GM19397 (cell line): ENCODE results near the gene SERPINB1.

Source experiments
- ATAC-seq: cut with Tn5 transposase; IDR thresholded peaks from one replicate; pipeline ENCODE4 v1.9.1; 2021; ENCODE audit warnings: mild to moderate bottlenecking, moderate library complexity; ENCODE audit not compliant: unreplicated experiment

SERPINB1 gene

DNA sequence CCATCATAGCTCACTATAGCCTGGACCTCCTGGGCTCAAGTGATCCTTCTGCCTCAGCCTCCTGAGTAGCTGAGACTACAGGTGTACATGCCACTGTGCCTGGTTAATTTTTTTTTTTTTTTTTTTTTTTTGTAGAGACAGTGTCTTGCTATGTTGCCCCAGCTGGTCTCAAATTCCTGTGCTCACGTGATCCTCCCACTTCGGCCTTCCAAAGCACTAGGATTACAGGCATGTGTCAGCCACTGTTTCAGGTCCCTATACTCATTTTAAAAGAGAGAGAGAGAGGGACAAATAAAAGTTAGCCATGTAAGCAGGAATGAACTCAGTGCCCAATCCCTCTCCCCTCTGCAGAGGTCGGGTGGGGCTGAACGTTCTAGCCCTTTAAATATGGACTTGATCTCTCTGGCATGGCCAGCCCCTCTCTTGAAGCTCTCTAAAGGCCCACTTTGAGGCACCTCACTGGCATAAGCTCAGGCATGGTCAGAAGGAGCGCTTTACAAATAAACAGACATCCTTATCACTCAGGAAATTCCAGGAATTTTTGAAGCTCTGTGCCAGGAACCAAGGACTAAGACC lies 9.0 kb upstream of the SERPINB1 start:
- ATAC-seq, result no peak

DNA sequence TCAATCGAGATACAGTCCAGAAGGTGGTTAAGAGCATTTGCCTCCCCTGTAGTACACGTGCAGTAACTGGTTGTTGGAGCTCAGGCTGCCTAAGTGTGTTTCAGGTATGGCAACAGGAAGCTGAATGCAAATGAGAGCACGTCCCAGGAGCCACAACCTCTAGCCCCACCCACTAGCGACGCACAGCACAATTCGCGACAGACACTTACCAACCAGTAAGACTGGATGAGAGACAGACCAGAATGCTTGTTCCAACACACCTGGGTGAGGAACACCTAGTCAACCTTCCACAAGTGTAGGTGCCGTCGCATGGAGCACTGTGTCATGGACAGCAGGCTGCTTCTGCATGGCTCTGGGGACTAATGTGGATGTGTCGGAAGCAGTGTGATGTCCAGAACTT lies 7.2 kb upstream of the SERPINB1 start:
- no peak for ATAC-seq

DNA sequence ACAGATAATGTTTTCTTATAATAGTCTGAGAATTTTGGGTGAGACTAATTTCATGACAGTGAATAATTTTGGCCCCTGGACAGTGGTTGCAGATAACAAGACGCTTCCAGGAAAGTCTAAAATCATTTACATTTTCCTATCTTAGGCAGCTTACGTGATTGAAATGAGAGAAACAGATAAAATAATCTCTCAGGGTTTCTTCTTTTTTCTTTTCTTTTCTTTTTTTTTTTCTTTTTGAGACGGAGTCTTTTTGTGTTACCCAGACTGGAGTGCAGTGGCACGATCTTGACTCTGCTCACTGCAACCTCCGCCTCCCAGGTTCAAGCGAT lies 4.2 kb upstream of the SERPINB1 start:
- no peak for ATAC-seq

DNA sequence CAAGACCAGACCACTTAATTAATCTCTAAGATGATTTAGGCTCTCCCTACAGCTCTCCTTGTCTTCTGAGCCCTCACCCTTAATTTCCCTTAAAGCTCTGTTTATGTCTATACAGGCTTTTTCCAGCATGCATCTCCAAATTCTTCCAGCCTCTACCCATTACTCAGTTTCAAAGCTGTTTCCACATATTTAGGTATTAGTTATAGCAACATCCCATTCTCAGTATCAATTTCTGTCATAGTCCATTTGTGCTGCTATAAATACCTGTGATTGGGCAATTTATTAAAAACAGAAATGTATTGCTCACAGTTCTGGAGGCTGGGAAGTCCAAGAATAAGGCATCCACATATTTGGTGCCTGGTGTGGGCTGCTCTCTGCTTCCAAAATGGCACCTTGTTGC lies 2.3 kb upstream of the SERPINB1 start:
- no peak for ATAC-seq

DNA sequence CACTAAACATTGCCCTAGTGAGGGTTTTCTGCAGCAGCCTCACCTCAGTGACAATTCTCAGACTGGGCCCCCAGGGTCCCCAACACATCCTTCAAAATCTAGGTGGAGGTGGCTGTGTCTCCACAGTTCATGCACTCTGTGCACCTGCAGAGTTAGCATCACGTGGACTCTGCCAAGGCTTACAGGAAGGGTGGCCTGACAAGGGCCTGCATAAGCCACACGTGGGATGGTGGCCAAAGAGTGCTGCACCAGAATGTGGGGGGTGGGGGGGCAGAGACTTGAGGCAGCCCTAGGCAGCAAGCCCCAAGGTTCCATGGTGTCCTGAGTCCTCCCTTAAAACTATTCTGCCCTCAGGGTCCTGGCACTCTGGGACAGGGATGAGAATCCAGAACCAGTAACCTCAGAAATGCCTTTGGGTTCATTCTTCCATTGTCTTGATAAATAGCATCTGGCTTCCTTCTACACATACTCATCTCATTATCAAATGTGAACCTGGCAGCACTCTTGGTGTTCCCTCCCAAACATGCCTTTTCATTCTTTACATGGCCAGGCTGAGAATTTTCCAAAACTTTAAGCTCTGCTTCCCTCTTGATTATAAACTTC lies 1.6 kb upstream of the SERPINB1 start:
- ATAC-seq, result no peak

DNA sequence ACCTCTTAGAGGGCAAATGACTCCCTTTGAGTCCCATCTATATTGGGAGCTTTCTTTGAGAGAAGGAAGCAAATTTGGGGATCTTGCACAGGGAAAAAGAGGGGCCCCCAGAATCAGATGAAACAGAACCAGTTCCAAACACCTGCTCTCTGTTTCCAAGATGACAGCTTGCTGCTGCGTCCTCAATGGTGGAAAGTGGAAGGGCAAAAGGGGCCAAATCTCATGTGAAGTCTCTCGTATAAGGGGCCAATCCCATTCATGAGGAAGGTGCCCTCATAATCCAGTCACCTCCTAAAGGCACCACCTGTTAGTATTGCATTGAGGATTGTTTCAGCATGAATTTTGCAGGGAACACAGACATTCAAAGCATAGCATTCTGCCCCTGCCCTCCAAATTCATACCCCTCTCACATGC lies 483 bp upstream of the SERPINB1 start:
- ATAC-seq, result no peak

DNA sequence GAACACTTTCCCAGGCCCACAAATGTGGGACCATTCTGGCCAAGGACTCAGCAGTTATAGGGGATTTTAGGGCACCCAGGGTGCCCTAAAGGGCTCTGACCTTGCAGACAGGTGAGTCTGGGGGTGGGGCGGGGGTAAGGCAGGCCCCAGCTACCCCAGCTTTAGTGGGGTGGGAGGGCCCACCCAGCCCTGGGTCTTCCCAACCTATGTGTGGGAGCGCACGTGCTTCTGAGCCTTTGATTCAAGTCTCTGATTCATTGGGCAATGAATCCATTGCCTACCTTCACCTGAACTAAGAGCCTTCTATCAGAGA lies 958 bp downstream of the SERPINB1 start:
- no peak for ATAC-seq

DNA sequence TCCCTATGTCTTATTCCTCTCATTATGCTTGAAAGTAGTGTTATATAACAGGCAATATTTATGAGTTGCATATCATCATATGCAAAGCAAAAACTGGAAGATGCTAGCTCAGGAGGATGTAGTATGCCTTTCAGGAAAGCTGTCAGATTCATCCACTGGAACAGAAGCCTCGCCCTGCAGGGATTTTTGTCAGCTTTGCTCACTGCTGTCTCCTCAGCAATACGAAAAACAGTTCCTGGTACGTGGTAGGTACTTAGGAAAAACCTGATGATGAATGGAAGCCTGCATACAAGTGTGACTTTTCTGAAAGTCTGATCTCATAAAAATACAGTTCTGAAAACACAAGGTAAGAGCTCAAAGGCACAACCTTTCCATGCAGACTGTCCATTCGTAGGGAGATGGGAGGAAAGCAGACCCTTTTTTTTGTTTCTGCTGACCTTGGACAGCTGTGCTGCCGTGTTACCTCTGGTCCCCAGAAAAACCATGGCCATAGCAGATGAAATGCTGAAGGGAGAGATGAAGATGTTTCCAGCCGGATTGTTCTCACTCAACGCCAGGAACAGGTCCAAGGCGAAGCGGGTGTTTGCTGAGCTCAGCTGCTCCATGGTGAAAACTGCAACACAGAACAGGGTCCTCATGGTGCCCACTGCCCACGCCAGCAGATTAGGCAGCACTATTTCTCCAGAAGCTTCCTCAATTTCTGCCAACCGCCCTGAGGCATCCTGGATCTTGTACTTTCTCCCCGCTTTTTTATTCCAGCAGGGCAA lies 1.5 kb downstream of the SERPINB1 start:
- no peak for ATAC-seq

DNA sequence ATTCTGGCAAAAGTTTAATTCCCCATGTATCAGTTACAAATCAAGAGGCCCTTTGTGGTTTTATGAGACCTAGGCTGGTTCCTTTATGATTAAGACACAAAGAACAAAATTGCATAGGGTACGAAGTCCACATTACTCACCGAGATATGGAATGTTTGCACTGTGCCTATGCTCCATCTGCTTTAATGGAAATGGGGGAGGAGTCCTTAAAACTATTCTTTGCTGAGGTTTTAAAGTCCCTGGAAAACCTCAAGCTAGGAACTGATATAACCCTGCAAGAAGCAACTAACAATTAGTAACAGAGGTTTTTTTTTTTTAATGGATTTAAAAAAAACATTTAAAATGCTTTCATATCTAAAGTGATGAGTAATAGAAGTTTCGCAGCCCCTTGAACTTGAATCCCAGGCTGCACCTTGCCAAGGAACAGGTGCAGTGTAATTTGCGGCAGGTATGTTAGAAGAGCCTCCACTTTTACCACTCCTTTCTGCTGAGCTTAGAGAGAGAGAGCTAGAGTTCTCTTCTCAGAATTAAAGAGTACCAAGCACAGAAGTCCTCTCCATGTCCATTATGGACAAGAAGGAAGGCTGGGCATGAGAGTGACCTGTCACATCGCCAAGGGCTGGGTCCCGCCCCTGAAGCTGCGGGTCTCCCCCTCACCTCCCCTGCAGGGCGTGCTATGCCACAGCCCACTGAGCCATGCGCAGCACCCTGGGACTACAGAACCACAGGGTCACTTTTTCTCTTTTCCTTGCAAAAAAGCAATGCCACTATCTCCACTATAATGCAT lies 2.3 kb downstream of the SERPINB1 start:
- ATAC-seq, result no peak

DNA sequence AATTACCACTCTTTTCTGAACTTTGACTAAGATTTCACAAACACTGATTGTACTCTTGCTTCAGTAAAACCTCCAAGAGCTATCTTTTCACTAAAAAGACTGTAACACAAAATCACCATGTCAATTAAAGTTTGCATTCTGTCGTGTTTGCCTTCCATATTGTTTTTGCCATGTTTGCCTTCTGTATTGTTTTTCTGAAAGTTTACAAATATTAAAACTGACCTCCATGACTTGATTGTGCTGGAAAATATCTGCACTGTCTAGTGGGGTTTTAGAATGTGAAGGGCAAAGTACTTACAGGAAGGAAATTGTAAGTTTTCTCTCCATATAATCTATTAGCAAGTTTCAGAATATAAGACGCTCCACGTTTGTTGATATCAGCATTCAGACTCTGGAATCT lies 3.4 kb downstream of the SERPINB1 start:
- ATAC-seq, result no peak

DNA sequence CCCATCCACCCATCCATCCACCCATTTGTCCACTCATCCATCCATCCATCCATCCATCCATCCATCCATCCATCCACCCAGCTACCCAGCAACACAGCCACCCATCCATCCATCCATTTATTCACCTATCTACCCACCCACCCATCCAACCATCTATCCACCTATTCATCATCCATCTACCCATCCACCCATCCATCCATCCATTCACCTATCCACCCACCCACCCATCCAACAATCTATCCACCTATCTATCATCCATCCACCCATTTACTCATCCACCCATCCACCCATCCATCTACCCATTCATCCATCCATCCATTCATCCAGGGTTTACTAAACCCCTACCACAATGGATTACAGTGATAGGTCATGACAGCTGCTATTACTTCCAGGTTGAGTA lies 7.4 kb downstream of the SERPINB1 start:
- no peak for ATAC-seq

DNA sequence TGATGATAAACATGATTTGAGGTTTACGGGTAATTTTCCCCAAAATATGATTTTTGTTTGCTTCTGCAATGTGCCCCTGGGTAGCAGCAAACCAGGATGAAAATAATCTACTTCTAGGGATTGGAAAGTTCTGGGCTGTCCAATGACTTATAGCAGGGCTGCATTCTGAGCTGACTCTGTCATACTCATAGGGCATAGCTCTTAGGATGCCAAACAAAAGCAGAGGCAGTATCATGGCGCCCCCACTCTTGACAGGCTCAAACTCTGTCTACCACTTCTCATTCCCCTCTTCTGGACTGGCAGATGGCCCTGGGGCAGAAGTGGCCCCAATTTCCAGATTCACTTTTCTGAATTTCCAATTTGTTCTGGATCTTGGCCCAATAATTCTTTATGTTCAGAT lies 10.3 kb downstream of the SERPINB1 start:
- ATAC-seq, result no peak

DNA sequence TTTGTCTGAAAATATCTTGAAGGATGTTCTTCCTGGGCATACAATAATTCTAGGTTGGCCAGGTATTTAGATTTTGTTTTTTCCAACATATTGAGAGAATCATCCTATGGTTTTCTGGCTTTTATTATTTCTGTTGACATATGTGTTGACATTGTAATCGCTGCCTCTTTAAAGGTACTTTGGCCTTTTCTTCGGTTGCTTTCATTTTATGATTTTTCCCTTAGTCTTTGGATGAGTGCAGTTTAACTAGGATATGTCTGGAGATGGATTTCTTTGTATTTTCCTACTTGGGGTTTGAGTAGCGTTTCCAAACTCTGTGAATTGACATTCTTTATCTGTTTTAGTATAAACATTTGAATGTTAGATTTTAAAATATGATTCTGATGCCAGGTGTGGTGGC lies 11.5 kb downstream of the SERPINB1 start:
- ATAC-seq, result no peak

DNA sequence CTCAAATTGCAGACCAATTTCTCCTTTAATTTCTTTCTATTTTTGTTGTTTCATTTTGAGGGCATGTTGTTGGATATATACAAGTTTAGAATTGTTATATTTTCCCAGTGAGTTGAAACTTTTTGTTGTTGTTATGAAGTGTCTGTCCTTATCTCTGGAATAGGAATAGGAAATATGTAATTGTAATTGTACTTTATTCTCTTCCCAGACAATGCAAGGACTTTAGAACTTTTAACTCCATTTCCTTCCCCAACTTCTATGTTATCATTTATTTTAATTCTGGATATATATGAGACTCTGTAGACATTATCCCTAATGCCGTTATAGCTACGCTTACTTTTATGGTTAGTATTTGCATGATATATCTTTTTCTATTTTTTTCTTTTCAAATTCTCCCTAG lies 12.4 kb downstream of the SERPINB1 start:
- no peak for ATAC-seq

DNA sequence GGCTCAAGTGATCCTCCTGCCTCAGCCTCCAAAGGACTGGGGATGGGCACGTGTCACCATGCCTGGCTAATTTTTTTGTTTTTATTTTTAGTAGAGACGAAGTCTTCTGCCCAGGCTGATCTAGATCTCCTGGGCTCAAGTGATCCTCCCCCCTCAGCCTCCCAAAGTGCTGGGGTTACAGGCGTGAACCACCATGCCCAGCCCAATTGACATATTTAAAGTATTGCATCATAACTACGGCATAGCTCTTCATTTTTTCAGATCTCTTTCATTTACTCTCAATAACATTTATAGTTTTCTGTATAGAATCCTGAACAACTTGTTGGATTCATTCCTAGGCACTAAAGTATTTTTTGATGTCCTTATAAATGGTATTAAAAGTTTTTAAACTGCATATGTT lies 13.0 kb downstream of the SERPINB1 start:
- no peak for ATAC-seq

DNA sequence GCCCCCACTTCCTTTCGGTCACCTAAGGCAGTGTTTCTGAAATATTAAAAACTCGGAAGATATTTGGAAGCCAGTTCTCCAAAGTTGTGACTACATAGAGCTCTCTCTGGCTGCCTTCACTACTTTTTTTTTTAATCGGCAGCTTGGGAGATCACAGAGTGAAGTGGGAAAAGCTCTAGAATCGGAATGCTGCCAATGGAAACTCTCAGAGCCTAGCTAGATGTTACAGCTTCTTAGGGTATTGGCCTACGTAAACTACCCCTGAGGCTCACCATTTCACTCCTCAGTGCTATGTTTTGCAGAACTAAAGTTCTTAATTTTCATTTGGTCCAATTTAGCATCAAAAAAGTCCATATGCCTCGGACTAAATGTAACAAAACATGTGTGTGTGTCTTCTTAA lies 14.5 kb downstream of the SERPINB1 start:
- ATAC-seq, result no peak

DNA sequence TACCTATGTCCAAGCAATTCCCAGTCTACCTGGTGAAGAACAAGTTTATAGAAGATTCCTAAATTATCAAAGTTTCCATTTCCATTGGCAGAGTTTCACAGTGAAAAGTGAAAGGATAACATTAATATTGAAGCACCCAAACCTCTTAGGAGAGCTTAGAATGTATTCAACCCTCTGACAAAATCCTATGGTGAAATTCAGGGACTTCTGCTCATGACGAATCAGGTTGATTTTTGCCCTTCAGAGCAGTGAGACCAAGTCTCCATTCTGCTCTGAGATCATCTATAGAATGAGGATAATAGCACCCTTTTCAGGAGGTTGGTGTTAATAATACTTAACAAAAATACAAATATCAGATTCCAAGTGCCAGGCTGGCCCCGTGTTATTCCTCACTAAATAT lies 15.5 kb downstream of the SERPINB1 start:
- ATAC-seq, result no peak

DNA sequence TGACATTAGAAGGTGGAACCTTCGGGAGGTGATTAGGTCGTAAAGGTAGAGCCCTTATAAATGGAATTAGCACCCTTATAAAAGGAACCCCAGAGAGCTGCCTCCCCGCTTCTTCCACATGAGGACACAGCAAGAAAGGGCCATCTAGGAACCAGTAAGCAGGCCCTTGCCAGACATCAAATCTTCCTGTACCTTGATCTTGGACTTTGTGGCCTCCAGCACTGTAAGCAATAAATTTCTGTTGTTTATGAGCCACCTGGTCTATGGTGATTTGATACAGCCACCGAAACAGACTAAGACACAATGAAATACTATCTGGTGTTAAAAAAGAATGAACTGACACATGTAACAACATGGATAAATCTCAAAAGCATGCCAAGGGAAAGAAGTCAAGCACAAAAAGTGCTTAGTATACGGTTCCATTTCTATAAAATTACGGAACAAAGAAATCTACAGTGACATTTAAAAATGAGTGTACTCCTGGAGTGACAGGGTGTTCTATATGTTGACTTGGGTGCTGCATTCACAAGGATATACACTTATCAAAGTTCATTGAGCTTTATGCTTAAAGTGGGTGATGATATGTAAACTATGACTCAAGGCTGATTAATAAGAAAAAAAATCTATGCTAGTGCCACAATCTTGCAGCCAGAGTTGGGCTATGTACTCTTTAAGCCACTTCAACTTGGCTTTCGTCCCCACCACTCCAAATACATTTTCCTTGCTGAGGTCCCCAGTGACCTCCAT lies 18.4 kb downstream of the SERPINB1 start:
- ATAC-seq, result no peak

DNA sequence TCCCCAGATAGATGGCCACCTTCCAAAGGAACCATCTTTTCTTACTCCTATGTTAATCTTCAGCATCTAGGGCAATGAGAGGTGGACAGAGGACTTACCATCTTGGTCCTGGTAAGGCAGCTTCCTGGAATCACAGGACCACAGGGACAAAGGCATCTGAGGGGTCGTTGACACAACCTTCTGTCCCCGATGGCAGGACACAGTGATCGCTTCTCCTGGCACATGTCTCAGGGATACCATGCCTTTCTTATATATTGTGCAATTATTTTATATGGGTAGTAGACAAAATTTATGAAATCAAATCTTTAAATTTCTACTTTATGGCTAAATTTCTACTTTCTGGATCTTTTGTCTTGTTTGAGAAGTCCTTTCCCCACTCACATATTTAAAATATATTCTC lies 20.1 kb downstream of the SERPINB1 start:
- no peak for ATAC-seq

DNA sequence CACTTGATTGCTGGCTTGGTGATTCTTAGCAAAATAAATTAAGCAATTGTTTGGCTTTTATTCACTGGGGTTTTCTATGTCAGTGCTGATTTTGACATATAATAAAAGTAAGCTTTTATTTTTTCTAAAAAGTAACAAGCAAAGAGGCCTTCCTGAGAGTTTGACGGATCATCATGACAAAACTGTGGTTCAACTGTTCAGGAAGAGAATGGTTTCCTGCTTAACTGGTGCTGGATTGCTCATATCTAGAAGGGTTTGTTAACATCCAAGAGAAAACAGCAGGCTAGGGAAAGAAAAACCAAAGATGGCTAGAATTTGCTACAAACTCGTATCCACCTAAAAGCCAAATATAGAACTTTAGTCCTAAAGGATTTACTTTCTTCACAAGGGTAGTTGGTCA lies 21.2 kb downstream of the SERPINB1 start:
- no peak for ATAC-seq

DNA sequence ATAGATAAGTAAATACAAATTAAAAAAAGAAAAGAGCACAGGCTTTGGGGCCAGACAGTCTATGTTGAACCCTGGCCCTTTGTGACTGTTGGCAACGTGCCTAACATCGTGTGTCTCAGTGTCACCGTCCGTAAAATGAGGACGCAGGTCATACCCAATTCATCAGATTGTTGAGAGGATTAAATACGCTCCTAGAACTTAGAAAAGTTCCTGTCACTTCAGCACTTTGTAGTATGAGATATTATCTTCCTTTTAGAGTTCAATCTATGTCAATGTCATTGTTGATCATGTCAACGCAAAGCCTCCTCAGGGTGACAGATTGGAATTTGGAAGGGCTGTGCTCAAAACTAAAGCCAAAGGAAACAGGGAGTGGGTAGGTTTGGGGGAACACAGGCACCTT lies 21.7 kb downstream of the SERPINB1 start:
- no peak for ATAC-seq
